ENCODE measurements around the gene SLC16A4. TPM values are rescaled to one million over a fixed set of nuclear protein-coding genes. Genes with fewer than 3 reads are reported as not detected.
A peak's percentile ranks its signal among the peaks of the same experiment; 100 is the strongest.
"Not testable (repeated sequence)": the region's sequence is repeated elsewhere in the genome, so short reads cannot be mapped to it uniquely, and the experiment has no call there.

SLC16A4 gene
- total RNA-seq, 1 donor from 2014 or later: 25.4 TPM

DNA sequence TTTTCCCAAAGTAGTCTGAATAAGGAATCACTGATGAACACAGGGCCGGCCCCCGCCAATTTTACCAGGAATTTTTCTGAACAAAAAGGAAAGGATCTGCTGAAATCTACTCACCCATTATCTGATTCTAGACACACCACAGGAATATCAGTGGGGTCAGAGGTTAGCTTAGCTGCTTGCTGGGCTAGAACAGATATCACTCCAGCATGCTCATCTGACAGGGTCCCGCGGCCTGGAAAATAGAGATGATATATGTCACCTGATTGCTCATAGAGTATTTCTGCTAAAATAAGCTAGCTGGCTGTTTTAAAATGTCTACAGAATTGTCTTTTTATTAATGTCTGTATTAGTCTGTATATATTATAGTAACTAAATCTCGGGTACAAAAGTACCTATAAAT is 13.0 kb upstream of the SLC16A4 start:
- no peaks in the 10 kb centered on the region for H3K36me3 ChIP-seq (ENCODE audit: control insufficient read depth, insufficient read depth, low read length)
- no peaks in the 10 kb centered on the region for H3K27me3 ChIP-seq (ENCODE audit: control insufficient read depth, insufficient read depth, low read length)
- TF ChIP-seq, protein P1, sequence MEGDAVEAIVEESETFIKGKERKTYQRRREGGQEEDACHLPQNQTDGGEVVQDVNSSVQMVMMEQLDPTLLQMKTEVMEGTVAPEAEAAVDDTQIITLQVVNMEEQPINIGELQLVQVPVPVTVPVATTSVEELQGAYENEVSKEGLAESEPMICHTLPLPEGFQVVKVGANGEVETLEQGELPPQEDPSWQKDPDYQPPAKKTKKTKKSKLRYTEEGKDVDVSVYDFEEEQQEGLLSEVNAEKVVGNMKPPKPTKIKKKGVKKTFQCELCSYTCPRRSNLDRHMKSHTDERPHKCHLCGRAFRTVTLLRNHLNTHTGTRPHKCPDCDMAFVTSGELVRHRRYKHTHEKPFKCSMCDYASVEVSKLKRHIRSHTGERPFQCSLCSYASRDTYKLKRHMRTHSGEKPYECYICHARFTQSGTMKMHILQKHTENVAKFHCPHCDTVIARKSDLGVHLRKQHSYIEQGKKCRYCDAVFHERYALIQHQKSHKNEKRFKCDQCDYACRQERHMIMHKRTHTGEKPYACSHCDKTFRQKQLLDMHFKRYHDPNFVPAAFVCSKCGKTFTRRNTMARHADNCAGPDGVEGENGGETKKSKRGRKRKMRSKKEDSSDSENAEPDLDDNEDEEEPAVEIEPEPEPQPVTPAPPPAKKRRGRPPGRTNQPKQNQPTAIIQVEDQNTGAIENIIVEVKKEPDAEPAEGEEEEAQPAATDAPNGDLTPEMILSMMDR (IDR thresholded peaks at IDR 0.05; ENCODE audit: insufficient read depth, low read length, poor library complexity, severe bottlenecking): no peak
- no peak for DNase-seq (ENCODE audit: low read depth)
- H3K4me3 ChIP-seq (ENCODE audit: low read depth, low read length): no peak overlapping the region

- H3K27me3 ChIP-seq (ENCODE audit: control insufficient read depth, insufficient read depth, low read length); H3K36me3 ChIP-seq (ENCODE audit: control insufficient read depth, insufficient read depth, low read length); H3K4me3 ChIP-seq (ENCODE audit: low read depth, low read length); DNase-seq (ENCODE audit: low read depth): not testable (repeated sequence)
Observed at GRCh38 chr1:110396259-110396958, 5.6 kb upstream of the SLC16A4 start.

DNA sequence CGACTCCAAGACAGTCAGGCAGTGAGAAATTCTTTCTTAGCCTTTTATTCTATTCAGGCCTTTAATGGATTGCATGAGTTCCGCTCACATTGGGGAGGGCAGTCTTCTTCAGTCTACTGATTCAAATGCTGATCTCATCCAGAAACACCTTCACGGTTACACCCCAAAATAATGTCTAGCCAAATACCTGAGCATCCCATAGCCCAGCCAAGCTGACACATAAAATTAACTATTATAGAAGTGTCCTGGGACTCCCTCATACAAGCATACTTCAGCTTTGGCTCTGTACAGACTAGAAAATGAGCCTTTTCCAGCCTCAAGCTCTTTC is 3.6 kb upstream of the SLC16A4 start:
- TF ChIP-seq, protein P1 (IDR thresholded peaks at IDR 0.05; ENCODE audit: insufficient read depth, low read length, poor library complexity, severe bottlenecking): no peak
- no peak overlapping the region for H3K4me3 ChIP-seq (ENCODE audit: low read depth, low read length)
- H3K27me3 ChIP-seq (ENCODE audit: control insufficient read depth, insufficient read depth, low read length): no peaks in the 10 kb centered on the region
- no peak for DNase-seq (ENCODE audit: low read depth)
- no peaks in the 10 kb centered on the region for H3K36me3 ChIP-seq (ENCODE audit: control insufficient read depth, insufficient read depth, low read length)

DNA sequence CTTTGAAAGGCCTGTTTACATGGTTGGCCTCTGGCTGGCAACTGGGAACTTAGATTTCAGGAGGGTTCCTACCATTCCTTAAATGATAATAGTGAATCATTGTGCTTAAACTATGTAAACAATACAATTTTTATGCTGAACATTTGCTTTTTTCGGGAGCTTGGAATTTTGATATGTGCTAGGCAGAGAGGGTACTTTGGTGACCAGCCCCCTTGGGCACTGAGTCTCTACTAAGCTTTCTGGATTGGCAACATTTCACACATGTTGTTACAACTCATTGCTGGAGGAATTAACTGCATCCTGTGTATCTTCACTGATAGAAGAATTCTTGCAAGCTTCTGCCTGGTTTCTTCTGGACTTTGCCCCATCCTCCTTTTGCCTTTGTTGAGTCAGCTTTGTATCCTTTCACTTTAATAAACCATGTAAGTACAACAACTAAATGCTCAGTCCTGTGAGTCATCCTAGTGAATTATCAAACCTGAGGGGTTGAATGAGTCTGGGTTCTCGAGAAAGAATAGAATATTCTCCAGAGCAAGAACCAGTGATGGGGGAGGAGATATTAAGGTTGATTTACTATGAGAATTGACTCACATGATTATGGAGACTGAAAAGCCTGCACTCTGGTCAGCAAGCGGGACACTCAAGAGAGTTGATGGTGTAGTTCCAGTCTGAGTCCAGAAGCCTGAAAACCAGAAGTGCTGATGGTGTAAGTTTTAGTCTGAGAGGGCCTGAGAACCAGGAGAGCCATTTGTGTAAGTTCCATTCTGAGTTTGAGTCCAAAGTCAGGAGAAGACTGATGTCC is 3.1 kb upstream of the SLC16A4 start:
- Histone ChIP-seq H3K27me3 (ENCODE audit: control insufficient read depth, insufficient read depth, low read length) (no peaks in the 10 kb centered on the region), H3K4me3 (ENCODE audit: low read depth, low read length) (no peak overlapping the region), H3K36me3 (ENCODE audit: control insufficient read depth, insufficient read depth, low read length) (no peaks in the 10 kb centered on the region)
- peak; percentile 89 for DNase-seq (ENCODE audit: low read depth)
- TF ChIP-seq, protein P1 (IDR thresholded peaks at IDR 0.05; ENCODE audit: insufficient read depth, low read length, poor library complexity, severe bottlenecking): no peak

DNA sequence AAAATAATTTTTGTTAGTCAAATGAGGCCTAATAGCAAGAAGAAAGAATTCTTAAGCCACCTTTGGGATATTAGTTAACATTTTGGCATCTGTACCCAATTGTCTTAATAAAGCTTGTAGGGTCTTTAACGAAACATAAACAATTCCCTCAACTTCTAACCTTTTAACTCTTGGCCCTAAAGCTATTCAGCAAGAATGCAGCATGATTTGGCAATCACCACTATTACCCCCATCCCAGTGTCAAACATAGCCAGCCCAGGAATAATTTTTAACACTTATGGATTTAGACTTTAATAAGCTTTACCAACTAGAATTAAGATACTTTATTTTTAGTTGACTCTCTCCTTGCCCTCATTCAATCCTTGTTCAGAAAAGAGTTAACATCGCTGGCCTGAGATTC is 2.5 kb upstream of the SLC16A4 start:
- Histone ChIP-seq H3K27me3 (ENCODE audit: control insufficient read depth, insufficient read depth, low read length) (no peaks in the 10 kb centered on the region), H3K36me3 (ENCODE audit: control insufficient read depth, insufficient read depth, low read length) (no peaks in the 10 kb centered on the region), H3K4me3 (ENCODE audit: low read depth, low read length) (no peak overlapping the region)
- no peak for DNase-seq (ENCODE audit: low read depth)
- TF ChIP-seq, protein P1 (IDR thresholded peaks at IDR 0.05; ENCODE audit: insufficient read depth, low read length, poor library complexity, severe bottlenecking): no peak

DNA sequence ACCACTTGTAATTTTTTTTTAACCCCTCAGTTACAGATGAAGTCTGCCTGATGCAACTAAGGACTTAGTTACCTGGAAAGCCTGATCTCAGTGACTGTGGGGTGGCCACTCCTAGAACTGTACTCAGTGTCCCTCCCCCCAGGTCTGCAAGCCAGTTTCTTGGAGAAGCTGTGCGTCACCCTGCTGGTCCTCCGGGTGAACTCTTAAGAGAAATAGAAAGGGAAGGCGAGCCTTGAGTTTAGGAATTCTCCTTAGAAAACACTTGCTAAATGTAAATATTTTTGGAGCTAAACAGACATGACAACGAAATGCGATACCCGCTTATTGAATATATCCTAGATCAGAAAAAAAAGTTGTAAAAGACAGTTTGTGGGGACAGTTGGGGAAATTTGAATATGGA is 730 bp downstream of the SLC16A4 start:
- Histone ChIP-seq H3K27me3 (ENCODE audit: control insufficient read depth, insufficient read depth, low read length) (no peaks in the 10 kb centered on the region), H3K4me3 (ENCODE audit: low read depth, low read length) (peak overlapping the region; percentile 32), H3K36me3 (ENCODE audit: control insufficient read depth, insufficient read depth, low read length) (peaks cover 3% of the 10 kb centered on the region)
- DNase-seq (ENCODE audit: low read depth): peak; percentile 38
- TF ChIP-seq, protein P1 (IDR thresholded peaks at IDR 0.05; ENCODE audit: insufficient read depth, low read length, poor library complexity, severe bottlenecking): no peak

Measured in kidney epithelial cell (primary cell).